Body of pancreas (tissue), 4 donors: Measurements from ENCODE around the gene MFAP1. TPM values are rescaled to one million over a fixed set of nuclear protein-coding genes. Genes with fewer than 3 reads are reported as not detected.
"Not testable (repeated sequence)": the region's sequence is repeated elsewhere in the genome, so short reads cannot be mapped to it uniquely, and the experiment has no call there.

Experiments
- ATAC-seq: fragments of 150-250 bp; one replicate; pipeline ENCODE4 v1.9.1; 2016
- DNase-seq, 4 donors: peaks; one replicate each; pipeline ENCODE4 v3.0.0-alpha.2; 2019
- H3K27ac ChIP-seq, 4 donors: fragments of 200-600 bp; sonication (generic); 1 replicate in 3 of 4; 2 replicates in 1 of 4; pipeline versions ENCODE4 v1.5.1 to v1.6.1; 2016 to 2019; ENCODE audit warnings: mild to moderate bottlenecking in 1 of 4, mixed read lengths in 1 of 4, moderate library complexity in 1 of 4
- H3K27me3 ChIP-seq, 2 donors: fragments of 200-600 bp; sonication (generic); one replicate each; pipeline ENCODE4 v1.6.0; 2016; ENCODE audit warnings: mild to moderate bottlenecking in 1 of 2
- H3K36me3 ChIP-seq, 2 donors: fragments of 200-600 bp; sonication (generic); replicated peaks in 1 of 2; 2 replicates each; pipeline ENCODE4 v1.5.1; 2016; ENCODE audit warnings: low read depth in 2 of 2; ENCODE audit not compliant: insufficient read depth in 1 of 2
- H3K4me1 ChIP-seq: fragments of 200-600 bp; sonication (generic); one replicate; pipeline ENCODE4 v1.6.0; 2016
- H3K4me3 ChIP-seq, 2 donors: fragments of 200-600 bp; sonication (generic); 1 replicate in 1 of 2; 2 replicates in 1 of 2; pipeline ENCODE4 v1.5.1; 2016 to 2019
- H3K9me3 ChIP-seq, 3 donors: fragments of 200-600 bp; sonication (generic); 1 replicate in 2 of 3; 2 replicates in 1 of 3; pipeline ENCODE4 v1.5.1; 2016
- POLR2A ChIP-seq, 3 donors: fragments of 450-650 bp; IDR thresholded peaks; one replicate each; pipeline ENCODE4 v1.6.1; 2016; ENCODE audit warnings: antibody characterized with exemption in 3 of 3, mild to moderate bottlenecking in 2 of 3
- WGBS, 2 donors: methylation state at CpG; one replicate each; pipeline ENCODE4 v1.1.5; 2017; 5-methylcytosine and 5-hydroxymethylcytosine counted together
- intact Hi-C: fragments of 100-400 bp; cut with DNase I; formaldehyde crosslinking; loops from one replicate; pipeline ENCODE4 v1.15.1; 2023
- total RNA-seq, 2 donors: library from RNA; depleted of rRNA; stranded (reverse); fragments of >200 nt; gene quantifications; one replicate each; pipeline ENCODE4 v1.1.0, GENCODE V29; 2016
- TF ChIP-seq, protein P1 (sequence below), 7 experiments: fragments of 450-650 bp in 4 of 7; fragments of 200-600 bp in 3 of 7; sonication (generic) in 3 of 7; IDR thresholded peaks; one replicate each; pipeline ENCODE4 v1.5.1; 2016 to 2019; ENCODE audit warnings: antibody characterized with exemption in 7 of 7

The MFAP1 gene
- total RNA-seq, 2 donors from 2014 or later = 1.6 to 9.9 TPM

DNA sequence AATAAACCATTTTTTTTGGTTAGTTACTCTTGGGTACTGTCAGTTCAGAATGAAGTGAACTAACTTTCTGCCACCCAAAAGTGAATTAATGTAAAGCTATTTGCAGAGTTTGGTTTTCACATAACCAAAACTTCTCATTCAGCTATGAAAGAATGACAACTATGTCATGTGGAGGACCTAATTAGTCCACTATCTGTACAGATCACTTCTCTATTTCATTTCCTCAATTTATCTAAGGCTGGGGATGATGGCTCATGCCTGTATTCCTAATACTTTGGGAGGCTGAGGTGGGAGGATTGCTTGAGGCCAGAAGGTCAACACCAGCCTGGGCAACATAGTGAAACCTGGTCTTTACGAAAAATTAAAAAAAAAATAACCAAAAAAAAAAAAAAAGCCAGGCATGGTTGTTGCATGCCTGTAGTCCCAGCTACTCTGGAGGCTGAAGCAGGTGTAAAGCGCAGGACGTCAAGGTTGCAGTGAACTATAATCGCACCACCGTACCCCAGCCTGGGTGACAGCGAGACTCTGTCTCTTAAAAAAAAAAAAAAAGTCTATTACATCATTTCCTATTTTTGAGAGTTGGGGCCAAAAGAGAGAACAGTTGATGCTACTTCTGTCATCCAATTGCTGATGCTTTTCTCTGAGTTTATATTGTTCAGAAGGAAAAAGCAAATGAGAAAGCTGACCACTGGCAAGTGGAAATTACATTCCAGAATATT is 15.4 kb downstream of the MFAP1 start:
- Histone ChIP-seq H3K4me1 (no peaks in the 10 kb centered on the region), H3K27me3 (no peaks in the 10 kb centered on the region), H3K36me3 (peaks cover 2 to 50% of the 10 kb centered on the region in 2 donors), H3K27ac (no peak overlapping the region), H3K4me3 (no peak overlapping the region), H3K9me3 (no peaks in the 10 kb centered on the region)
- intact Hi-C loops = no loop called here
- no peak for DNase-seq
- ATAC-seq = no peak
- WGBS, 2 donors = 92 to 94% methylated on average over 6 of the region's 6 CpGs
- no peak for TF ChIP-seq POLR2A (IDR thresholded peaks at IDR 0.05)
- TF ChIP-seq, protein P1, sequence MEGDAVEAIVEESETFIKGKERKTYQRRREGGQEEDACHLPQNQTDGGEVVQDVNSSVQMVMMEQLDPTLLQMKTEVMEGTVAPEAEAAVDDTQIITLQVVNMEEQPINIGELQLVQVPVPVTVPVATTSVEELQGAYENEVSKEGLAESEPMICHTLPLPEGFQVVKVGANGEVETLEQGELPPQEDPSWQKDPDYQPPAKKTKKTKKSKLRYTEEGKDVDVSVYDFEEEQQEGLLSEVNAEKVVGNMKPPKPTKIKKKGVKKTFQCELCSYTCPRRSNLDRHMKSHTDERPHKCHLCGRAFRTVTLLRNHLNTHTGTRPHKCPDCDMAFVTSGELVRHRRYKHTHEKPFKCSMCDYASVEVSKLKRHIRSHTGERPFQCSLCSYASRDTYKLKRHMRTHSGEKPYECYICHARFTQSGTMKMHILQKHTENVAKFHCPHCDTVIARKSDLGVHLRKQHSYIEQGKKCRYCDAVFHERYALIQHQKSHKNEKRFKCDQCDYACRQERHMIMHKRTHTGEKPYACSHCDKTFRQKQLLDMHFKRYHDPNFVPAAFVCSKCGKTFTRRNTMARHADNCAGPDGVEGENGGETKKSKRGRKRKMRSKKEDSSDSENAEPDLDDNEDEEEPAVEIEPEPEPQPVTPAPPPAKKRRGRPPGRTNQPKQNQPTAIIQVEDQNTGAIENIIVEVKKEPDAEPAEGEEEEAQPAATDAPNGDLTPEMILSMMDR (IDR thresholded peaks at IDR 0.05) = no peak

- H3K27ac ChIP-seq = no peak overlapping the region
- intact Hi-C loops = no loop called here
- 93 to 96% methylated on average over 5 of the region's 5 CpGs for WGBS, 2 donors
- no peaks in the 10 kb centered on the region for H3K27me3 ChIP-seq
- H3K9me3 ChIP-seq = no peaks in the 10 kb centered on the region
- DNase-seq (no peak), ATAC-seq (no peak)
- no peaks in the 10 kb centered on the region for H3K4me1 ChIP-seq
- TF ChIP-seq, protein P1 (IDR thresholded peaks at IDR 0.05) = no peak
- TF ChIP-seq POLR2A (IDR thresholded peaks at IDR 0.05) = no peak
- no peak overlapping the region for H3K4me3 ChIP-seq
- peaks cover 0 to 44% of the 10 kb centered on the region in 2 donors for H3K36me3 ChIP-seq
Observed at GRCh38 chr15:43808435-43808950, 16.0 kb downstream of the MFAP1 start.

DNA sequence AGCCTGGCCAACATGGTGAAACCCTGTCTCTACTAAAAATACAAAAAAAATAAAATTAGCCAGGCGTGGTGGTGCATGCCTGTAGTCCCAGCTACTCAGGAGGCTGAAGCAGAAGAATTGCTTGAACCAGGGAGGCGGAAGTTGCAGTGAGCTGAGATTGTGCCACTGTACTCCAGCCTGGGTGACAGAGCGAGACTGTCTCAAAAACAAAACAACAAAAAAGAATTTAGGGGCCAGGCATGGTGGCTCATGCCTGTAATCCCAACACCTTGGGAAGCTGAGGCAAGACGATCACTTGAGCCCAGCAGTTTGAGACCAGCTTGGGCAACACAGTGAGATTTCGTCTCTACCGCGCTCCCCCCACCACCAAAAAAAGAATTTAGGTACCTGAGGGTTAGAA is 21.8 kb downstream of the MFAP1 start:
- DNase-seq, H3K4me3 ChIP-seq, ATAC-seq, H3K9me3 ChIP-seq, intact Hi-C loops, H3K27ac ChIP-seq, H3K27me3 ChIP-seq: not testable (repeated sequence)
- 92 to 95% methylated on average over 7 of the region's 7 CpGs for WGBS, 2 donors
- Histone ChIP-seq H3K4me1 (peaks cover 38% of the 10 kb centered on the region), H3K36me3 (peaks cover 0 to 15% of the 10 kb centered on the region in 2 donors)

GRCh38 chr15:43800286-43801141 is 24.0 kb downstream of the MFAP1 start, which contains the start of gene HYPK:
TSS of gene HYPK (plus strand) at chr15:43800599. CDS start at chr15:43800623, 24 bp downstream.
- ATAC-seq = peak; percentile 93
- H3K36me3 ChIP-seq = peaks cover 0 to 6% of the 10 kb centered on the region in 2 donors
- intact Hi-C loops = no loop called here

More at GRCh38 chr15:43800286-43801141, 24.0 kb downstream of the MFAP1 start, which contains the start of gene HYPK:
- no peaks in the 10 kb centered on the region for H3K27me3 ChIP-seq
- WGBS, 2 donors = 8 to 12% methylated on average over 38 to 44 of the region's 44 CpGs
- H3K4me1 ChIP-seq = peaks cover 54% of the 10 kb centered on the region
- H3K4me3 ChIP-seq = peak within 1 kb of the TSS; percentile 43 to 86
- TF ChIP-seq, protein P1 (IDR thresholded peaks at IDR 0.05) = no peak
- TF ChIP-seq POLR2A (IDR thresholded peaks at IDR 0.05) = peak; percentile 47 to 89 (median 86)
- DNase-seq = peak; percentile 93 to 95 (median 94)
- H3K27ac ChIP-seq = peak within 1 kb of the TSS; percentile 80 to 94 (median 86)
- H3K9me3 ChIP-seq = no peaks in the 10 kb centered on the region
